ENCODE measurements around the gene FAM216A. TPM values are rescaled to one million over a fixed set of nuclear protein-coding genes. Genes with fewer than 3 reads are reported as not detected.

FAM216A gene
- total RNA-seq, 1 experiment from 2014 or later: 46.1 TPM

DNA sequence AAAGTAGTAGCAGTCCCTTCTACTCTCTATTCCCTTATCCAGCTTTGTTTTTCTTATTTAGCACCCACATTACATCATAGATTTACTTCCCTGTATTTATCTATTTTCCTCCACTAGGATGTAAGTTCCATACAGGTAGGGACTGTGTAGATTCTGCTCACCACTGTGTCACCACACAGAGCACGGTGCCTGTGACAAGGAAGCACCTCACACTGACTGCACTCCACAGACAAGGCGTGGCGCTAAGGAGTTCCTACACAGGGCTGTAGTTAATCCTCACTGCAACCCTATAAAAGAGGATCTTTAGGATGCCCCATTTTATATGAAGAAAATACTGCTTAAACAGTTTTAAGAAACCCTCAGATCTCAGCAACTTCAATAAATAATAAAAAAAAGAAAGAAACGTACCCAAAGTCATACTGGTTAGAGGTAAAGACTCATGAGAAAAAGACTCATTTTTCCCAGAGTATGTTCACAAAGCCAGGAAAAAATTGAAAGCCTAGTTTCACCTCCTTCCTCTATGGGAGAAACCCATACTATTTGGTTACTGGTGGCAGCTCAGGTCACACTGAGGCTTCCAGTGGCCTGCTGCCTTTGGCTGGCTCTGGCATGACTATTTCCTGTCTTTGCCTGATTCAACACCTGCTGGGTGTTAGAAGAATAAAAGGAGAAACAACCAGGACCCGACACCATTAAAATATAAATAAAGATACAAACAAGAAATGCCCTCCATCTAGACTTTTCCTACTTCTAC is 70.4 kb downstream of the FAM216A start:
- DNase-seq (ENCODE audit: low read depth): no peak

Small RNA genes within 50 kb of the gene (small RNA-seq; reads per million reads assigned to genes)
- gene RF00278: not detected

Other genes starting within 250 kb of the FAM216A start
- 93.8 and 114 TPM in 2 replicates for gene ATP2A2, start 187.6 kb upstream of the FAM216A start, total RNA-seq (2014; rRNA removed; shearing (Covaris generic))
- 79.0 and 84.2 TPM in 2 replicates for gene ANAPC7, start 65.1 kb upstream of the FAM216A start, total RNA-seq (2014; rRNA removed; shearing (Covaris generic))
- 234 and 244 TPM in 2 replicates for gene ARPC3, start 18.5 kb upstream of the FAM216A start, total RNA-seq (2014; rRNA removed; shearing (Covaris generic))
- gene GPN3, start 588 bp upstream of the FAM216A start, total RNA-seq (2014; rRNA removed; shearing (Covaris generic)): 27.2 and 29.6 TPM in 2 replicates
- gene VPS29, start 33.3 kb downstream of the FAM216A start, total RNA-seq (2014; rRNA removed; shearing (Covaris generic)): 44.6 and 55.6 TPM in 2 replicates
- 0.23 and 0.43 TPM in 2 replicates for gene RAD9B, start 33.5 kb downstream of the FAM216A start, total RNA-seq (2014; rRNA removed; shearing (Covaris generic))
- 5.8 and 14.9 TPM in 2 replicates for gene PPTC7, start 114.5 kb downstream of the FAM216A start, total RNA-seq (2014; rRNA removed; shearing (Covaris generic))
- 13.1 and 15.9 TPM in 2 replicates for gene TCTN1, start 145.3 kb downstream of the FAM216A start, total RNA-seq (2014; rRNA removed; shearing (Covaris generic))
- gene HVCN1, start 220.3 kb downstream of the FAM216A start, total RNA-seq (2014; rRNA removed; shearing (Covaris generic)): 0.06 TPM in 1 of 2 replicates, not detected in the other